ENCODE measurements around the gene PRIMPOL.

PRIMPOL gene

GRCh38 chr4:184669251-184669650 lies 19.7 kb downstream of the PRIMPOL start:
- DNase-seq, result no peak

- DNase-seq, result no peak
Measured at GRCh38 chr4:184671101-184671500, 21.6 kb downstream of the PRIMPOL start.

GRCh38 chr4:184672741-184673140 lies 23.2 kb downstream of the PRIMPOL start:
- no peak for DNase-seq

GRCh38 chr4:184674011-184674410 lies 24.5 kb downstream of the PRIMPOL start:
- no peak for DNase-seq

- DNase-seq, result no peak
Measured at GRCh38 chr4:184675018-184675417, 25.5 kb downstream of the PRIMPOL start.

GRCh38 chr4:184675821-184676492 lies 26.4 kb downstream of the PRIMPOL start:
- DNase-seq, result no peak

GRCh38 chr4:184680698-184681097 lies 31.2 kb downstream of the PRIMPOL start:
- DNase-seq, result no peak

GRCh38 chr4:184681916-184682315 lies 32.4 kb downstream of the PRIMPOL start:
- DNase-seq, result no peak

- DNase-seq, result no peak
Measured at GRCh38 chr4:184684491-184685189, 35.1 kb downstream of the PRIMPOL start.

GRCh38 chr4:184688005-184688404 lies 38.5 kb downstream of the PRIMPOL start:
- no peak for DNase-seq

- no peak for DNase-seq
Measured at GRCh38 chr4:184688447-184688846, 38.9 kb downstream of the PRIMPOL start.

- no peak for DNase-seq
Measured at GRCh38 chr4:184689681-184690080, 40.1 kb downstream of the PRIMPOL start.

- no peak for DNase-seq
Measured at GRCh38 chr4:184693056-184693455, 43.5 kb downstream of the PRIMPOL start.

GRCh38 chr4:184694412-184694956 lies 44.9 kb downstream of the PRIMPOL start:
- no peak for DNase-seq

GRCh38 chr4:184695178-184695896 lies 45.8 kb downstream of the PRIMPOL start:
- DNase-seq, result no peak

- DNase-seq, result no peak
Measured at GRCh38 chr4:184697956-184698355, 48.4 kb downstream of the PRIMPOL start.

GRCh38 chr4:184699941-184700340 lies 50.4 kb downstream of the PRIMPOL start:
- no peak for DNase-seq

GRCh38 chr4:184702114-184702513 lies 52.6 kb downstream of the PRIMPOL start:
- DNase-seq, result no peak

GRCh38 chr4:184705692-184706091 lies 56.2 kb downstream of the PRIMPOL start:
- no peak for DNase-seq

- DNase-seq, result no peak
Measured at GRCh38 chr4:184706453-184706852, 56.9 kb downstream of the PRIMPOL start.

GRCh38 chr4:184712322-184712721 lies 62.8 kb downstream of the PRIMPOL start:
- no peak for DNase-seq

GRCh38 chr4:184713887-184714286 lies 64.3 kb downstream of the PRIMPOL start:
- no peak for DNase-seq

GRCh38 chr4:184715526-184715925 lies 66.0 kb downstream of the PRIMPOL start:
- DNase-seq, result no peak

GRCh38 chr4:184719407-184719806 lies 69.9 kb downstream of the PRIMPOL start:
- no peak for DNase-seq
